ENCODE measurements around the gene EDDM3A.
"Not testable (repeated sequence)": the region's sequence is repeated elsewhere in the genome, so short reads cannot be mapped to it uniquely, and the experiment has no call there.

Gene EDDM3A

DNA sequence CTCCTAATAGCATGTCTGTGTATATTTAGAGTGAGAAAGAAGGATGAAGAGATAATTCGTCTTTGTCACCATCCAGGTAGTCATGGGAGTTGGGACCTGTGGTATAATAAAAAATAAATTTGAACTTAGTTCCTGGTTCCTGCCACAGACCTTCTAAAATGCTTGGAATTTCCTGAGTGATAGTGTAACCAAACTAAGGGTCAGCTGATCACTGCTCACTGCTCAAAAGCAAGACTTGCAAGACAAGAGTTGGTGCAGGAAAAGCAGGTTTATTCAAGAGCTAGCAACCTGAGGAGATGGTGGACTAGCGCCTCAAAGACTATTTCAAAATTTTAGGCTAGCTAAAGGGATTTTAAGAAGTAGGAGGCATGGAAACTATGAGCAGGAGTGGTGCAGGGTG, 38.1 kb upstream of the EDDM3A start:
- Histone ChIP-seq H3K4me1 (peaks cover 0 to 17% (median 0%) of the 10 kb centered on the region in 10 experiments; a peak in 7 of 20 replicates), H3K9ac (no peak overlapping the region), H3K27ac (no peak overlapping the region), H4K20me1 (no peaks in the 10 kb centered on the region), H3K27me3 (no peaks in the 10 kb centered on the region), H3K4me3 (no peak overlapping the region), H3K9me3 (replicated peaks in 1 of 11) (peaks cover 16 to 28% (median 22%) of the 10 kb centered on the region in 11 experiments), H3K4me2 (peak overlapping the region in 1 of 11 experiments; percentile 7; a peak in 3 of 22 replicates), H3K36me3 (no peaks in the 10 kb centered on the region)
- no peak for TF ChIP-seq Cebpa-rat (IDR thresholded peaks at IDR 0.05)

DNA sequence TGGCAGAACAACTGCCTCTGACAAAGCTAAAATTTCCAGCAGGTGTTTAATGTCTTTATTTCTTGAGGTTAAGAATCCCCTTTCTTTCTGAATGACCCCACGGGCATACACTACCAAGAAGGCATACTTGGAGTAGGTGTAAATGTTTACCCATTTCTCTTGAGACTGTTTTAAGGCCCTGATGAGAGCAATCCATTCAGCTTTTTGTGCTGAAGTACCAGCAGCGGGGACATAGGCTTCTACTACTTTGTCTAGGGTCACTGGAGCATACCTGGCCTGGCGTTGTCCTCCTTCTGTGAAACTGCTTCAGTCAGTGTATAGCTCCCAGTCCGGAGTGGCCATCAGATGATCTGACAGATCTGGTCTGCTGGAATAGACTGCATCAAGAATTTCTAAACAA, 34.4 kb upstream of the EDDM3A start:
- Histone ChIP-seq H3K9me3 (replicated peaks in 1 of 11) (peaks cover 7 to 18% (median 12%) of the 10 kb centered on the region in 11 experiments; a peak in 21 of 22 replicates), H3K36me3 (no peaks in the 10 kb centered on the region), H4K20me1 (no peaks in the 10 kb centered on the region), H3K9ac (no peak overlapping the region), H3K4me3 (no peak overlapping the region), H3K4me1 (peaks cover 0 to 47% (median 2%) of the 10 kb centered on the region in 10 experiments; a peak in 11 of 20 replicates), H3K27ac (no peak overlapping the region), H3K4me2 (no peak overlapping the region), H3K27me3 (no peaks in the 10 kb centered on the region)
- TF ChIP-seq Cebpa-rat (IDR thresholded peaks at IDR 0.05), result no peak

DNA sequence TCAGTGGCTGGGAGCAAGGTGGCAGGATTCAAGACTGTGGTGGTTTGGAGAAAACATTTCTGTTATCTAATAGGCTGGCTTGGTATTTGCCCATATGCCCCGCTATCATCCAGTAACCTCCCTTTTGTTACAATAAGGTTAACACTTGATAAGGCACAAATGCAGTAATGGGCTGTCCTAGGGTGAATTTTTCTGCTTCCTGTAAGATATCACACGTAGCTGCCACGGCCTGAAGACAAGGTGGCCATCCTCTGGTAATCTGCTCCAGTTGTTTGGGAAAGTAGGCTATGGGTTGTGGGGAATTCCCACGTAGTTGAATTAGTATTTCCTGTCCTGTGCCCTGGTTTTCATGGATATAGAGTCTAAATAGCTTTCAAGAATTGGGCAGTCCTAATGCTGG, 34.0 kb upstream of the EDDM3A start:
- Histone ChIP-seq H3K27ac (no peak overlapping the region), H3K36me3 (no peaks in the 10 kb centered on the region), H3K4me2 (no peak overlapping the region), H3K4me1 (peaks cover 0 to 47% (median under 1%) of the 10 kb centered on the region in 10 experiments; a peak in 10 of 20 replicates), H3K4me3 (no peak overlapping the region), H4K20me1 (no peaks in the 10 kb centered on the region), H3K9ac (no peak overlapping the region), H3K27me3 (no peaks in the 10 kb centered on the region), H3K9me3 (replicated peaks in 1 of 11) (peaks cover 7 to 14% (median 10%) of the 10 kb centered on the region in 11 experiments; a peak in 18 of 22 replicates)
- no peak for TF ChIP-seq Cebpa-rat (IDR thresholded peaks at IDR 0.05)

DNA sequence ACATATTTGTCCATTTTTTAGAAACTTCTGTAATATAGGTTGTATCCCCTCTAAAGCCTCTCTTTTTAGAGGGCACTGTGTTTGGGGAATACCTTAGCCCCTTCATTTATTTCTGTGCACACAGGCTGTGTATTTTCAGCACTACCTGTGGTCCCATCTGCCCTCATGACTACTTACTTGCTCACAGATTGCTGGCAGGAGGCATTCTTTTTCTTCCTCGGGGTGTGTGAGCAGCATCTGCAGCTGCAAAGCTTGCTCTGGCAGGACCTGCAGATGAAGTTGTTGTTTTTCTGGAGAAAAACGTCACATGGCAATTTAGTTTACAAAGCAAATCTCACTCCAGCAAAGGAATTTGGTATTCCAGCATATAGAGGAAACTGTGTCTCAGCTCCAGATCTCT, 32.8 kb upstream of the EDDM3A start:
- Histone ChIP-seq H4K20me1 (no peaks in the 10 kb centered on the region), H3K4me1 (peaks cover 0 to 38% (median 0%) of the 10 kb centered on the region in 10 experiments; a peak in 8 of 20 replicates), H3K27me3 (no peaks in the 10 kb centered on the region), H3K36me3 (no peaks in the 10 kb centered on the region), H3K4me3 (no peak overlapping the region), H3K27ac (no peak overlapping the region), H3K9ac (no peak overlapping the region), H3K4me2 (peak overlapping the region in 1 of 11 experiments; percentile 86; a peak in 1 of 22 replicates), H3K9me3 (replicated peaks in 1 of 11) (peaks cover 5 to 22% (median 8%) of the 10 kb centered on the region in 11 experiments; a peak in 15 of 22 replicates)
- TF ChIP-seq Cebpa-rat (IDR thresholded peaks at IDR 0.05), result no peak

DNA sequence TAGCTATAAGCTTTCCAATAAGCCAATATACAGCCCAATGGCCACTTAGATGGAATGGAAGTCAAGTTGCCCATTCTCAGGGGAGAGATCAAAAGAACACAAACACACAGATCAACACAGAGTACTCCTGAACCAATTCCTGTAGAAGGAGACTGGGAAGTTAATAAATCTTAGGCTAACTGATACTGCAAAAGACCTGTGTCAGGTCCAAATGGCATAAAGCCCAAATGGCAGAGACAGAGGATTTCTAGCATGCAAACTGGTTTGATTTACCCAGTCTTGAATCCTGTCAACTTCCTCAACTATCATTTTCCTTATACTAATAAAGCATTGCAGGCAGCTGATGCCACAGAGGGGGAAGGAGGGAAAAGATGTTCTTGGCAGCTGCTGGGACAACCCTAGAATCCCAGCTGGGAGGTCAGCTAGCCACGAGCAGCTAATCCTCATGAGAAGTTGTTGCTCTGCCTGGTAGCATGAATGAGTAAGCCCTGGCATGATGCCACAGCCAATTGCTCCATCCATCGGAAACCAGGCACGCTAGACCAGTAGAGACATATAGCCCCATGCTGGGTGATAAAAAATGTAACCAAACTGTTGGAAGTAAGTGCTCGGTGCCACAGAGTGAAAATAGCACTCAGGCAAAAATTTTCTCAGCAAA, 31.0 kb upstream of the EDDM3A start:
- H3K4me1 ChIP-seq, result peaks cover 0 to 46% (median 6%) of the 10 kb centered on the region in 10 experiments; a peak in 12 of 20 replicates
- H3K9ac ChIP-seq, result peak overlapping the region in 2 of 11 experiments; percentile 68 to 72; a peak in 4 of 22 replicates
- peaks cover 5 to 33% (median 12%) of the 10 kb centered on the region in 11 experiments; a peak in 17 of 22 replicates for H3K9me3 ChIP-seq (replicated peaks in 1 of 11)
- H3K27me3 ChIP-seq, result no peaks in the 10 kb centered on the region
- H3K4me3 ChIP-seq, result no peak overlapping the region
- no peaks in the 10 kb centered on the region for H3K36me3 ChIP-seq
- 0 out of 22 replicates have a peak, but pooled peaks of 1 of the 11 experiments have one; percentile 37 for TF ChIP-seq Cebpa-rat (IDR thresholded peaks at IDR 0.05)
- peak overlapping the region in 5 of 11 experiments; percentile 59 to 91 (median 74); a peak in 9 of 22 replicates for H3K27ac ChIP-seq
- no peaks in the 10 kb centered on the region for H4K20me1 ChIP-seq
- peak overlapping the region in 3 of 11 experiments; percentile 45 to 86 (median 74); a peak in 7 of 22 replicates for H3K4me2 ChIP-seq

DNA sequence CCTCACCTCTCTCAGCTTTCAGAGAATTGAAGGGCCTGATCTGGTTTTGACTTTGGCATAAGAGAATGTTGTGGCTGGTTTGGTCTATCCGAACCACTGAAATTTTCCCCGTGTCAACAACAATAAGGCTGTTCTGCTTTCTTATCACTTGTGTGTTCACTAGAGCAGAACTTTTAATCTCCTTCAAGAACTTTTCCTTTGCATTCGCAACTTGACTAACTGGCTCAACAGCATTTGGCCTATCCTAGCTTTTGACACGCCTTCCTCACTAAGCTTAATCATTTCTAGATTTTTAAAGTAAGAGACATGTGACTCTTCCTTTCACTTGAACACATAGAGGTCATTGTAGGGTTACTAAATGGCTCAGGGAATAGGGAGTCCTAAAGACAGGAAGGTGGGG, 25.9 kb upstream of the EDDM3A start:
- Histone ChIP-seq H3K36me3 (no peaks in the 10 kb centered on the region), H3K4me2 (peak overlapping the region in 8 of 11 experiments; percentile 1 to 57 (median 16); a peak in 11 of 22 replicates), H3K9ac (no peak overlapping the region), H3K4me1 (peaks cover 0 to 35% (median 9%) of the 10 kb centered on the region in 10 experiments; a peak in 12 of 20 replicates), H3K27me3 (no peaks in the 10 kb centered on the region), H3K9me3 (replicated peaks in 1 of 11) (peaks cover 5 to 39% (median 13%) of the 10 kb centered on the region in 11 experiments; a peak in 19 of 22 replicates), H3K27ac (peak overlapping the region in 2 of 11 experiments; percentile 1 to 14; a peak in 2 of 22 replicates), H4K20me1 (no peaks in the 10 kb centered on the region), H3K4me3 (no peak overlapping the region)
- TF ChIP-seq Cebpa-rat (IDR thresholded peaks at IDR 0.05), result no peak

DNA sequence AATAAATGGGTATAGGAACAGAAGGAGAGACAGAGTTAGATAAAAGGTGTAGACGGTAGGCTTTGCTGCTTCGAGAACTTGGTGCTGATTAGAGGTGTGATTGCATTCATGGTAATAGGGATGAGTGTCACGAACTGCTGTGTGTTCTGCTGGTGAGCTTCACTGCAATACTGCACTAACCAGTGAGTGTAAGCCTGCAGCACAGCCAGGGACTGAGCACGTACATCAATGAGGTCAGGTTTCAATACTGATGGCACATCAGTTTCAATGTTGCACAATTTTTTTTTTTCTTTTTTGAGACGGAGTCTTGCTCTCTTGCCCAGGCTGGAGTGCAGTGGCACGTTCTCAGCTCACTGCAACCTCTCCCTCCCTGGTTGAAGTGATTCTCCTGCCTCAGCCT, 24.9 kb upstream of the EDDM3A start:
- Histone ChIP-seq H3K27me3 (no peaks in the 10 kb centered on the region), H3K4me3 (no peak overlapping the region), H4K20me1 (no peaks in the 10 kb centered on the region), H3K36me3 (no peaks in the 10 kb centered on the region), H3K27ac (no peak overlapping the region), H3K4me1 (peaks cover 0 to 32% (median 8%) of the 10 kb centered on the region in 10 experiments; a peak in 12 of 20 replicates), H3K9ac (no peak overlapping the region), H3K4me2 (0 out of 22 replicates have a peak overlapping the region, but pooled peaks of 1 of the 11 experiments have one; percentile 14), H3K9me3 (replicated peaks in 1 of 11) (peaks cover 5 to 38% (median 19%) of the 10 kb centered on the region in 11 experiments; a peak in 19 of 22 replicates)
- 0 out of 22 replicates have a peak, but pooled peaks of 2 of the 11 experiments have one; percentile 11 to 26 for TF ChIP-seq Cebpa-rat (IDR thresholded peaks at IDR 0.05)

DNA sequence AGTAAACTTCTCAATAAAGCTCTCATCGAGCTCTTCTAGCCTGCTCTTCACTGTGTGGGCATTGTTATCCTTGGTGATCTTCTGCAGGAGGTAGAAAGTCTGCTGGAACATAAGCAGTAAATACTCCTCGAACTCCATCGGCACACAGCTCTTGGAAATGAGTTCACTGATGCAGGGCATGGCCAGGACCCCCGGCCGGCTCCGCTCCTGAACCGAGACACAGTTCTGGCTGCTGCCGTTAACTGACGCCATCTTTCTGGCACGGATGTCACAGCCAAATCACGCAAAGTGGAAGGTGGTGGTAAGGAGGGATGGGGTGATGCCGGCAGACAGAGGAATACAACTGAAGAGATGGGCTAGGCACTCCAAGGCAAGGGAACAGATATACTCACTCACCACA, 23.7 kb upstream of the EDDM3A start:
- no peak overlapping the region for H3K4me2 ChIP-seq
- H3K27me3 ChIP-seq, result no peaks in the 10 kb centered on the region
- TF ChIP-seq Cebpa-rat (IDR thresholded peaks at IDR 0.05), result no peak
- peaks cover 0 to 33% (median 8%) of the 10 kb centered on the region in 10 experiments; a peak in 10 of 20 replicates for H3K4me1 ChIP-seq
- H3K9ac ChIP-seq, result no peak overlapping the region
- H3K36me3 ChIP-seq, result no peaks in the 10 kb centered on the region
- peaks cover 0 to 26% (median 13%) of the 10 kb centered on the region in 11 experiments; a peak in 15 of 22 replicates for H3K9me3 ChIP-seq (replicated peaks in 1 of 11)
- H3K27ac ChIP-seq, result no peak overlapping the region
- no peak overlapping the region for H3K4me3 ChIP-seq
- H4K20me1 ChIP-seq, result no peaks in the 10 kb centered on the region

DNA sequence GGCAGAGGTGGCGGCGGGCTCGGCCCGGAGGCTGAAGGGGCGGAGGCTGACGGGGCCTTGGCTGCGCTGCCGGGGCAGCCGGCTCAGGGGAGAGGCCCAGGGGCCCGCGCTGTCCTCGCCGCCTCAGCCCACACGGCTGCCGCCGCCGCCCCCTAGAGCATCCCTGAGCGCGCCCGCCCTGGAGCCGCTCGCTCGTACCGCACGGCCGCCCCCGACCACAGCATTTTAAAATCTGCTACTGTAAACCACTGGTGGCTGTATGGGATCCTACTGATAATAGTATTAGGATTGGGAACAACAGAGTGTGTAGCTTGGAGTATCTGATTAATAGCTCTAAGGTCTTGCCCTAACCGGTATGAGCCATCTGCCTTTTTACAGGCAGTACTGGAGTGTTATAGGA, 22.2 kb upstream of the EDDM3A start:
- Histone ChIP-seq H3K36me3 (no peaks in the 10 kb centered on the region), H3K27ac (no peak overlapping the region), H3K4me3 (no peak overlapping the region), H3K9me3 (replicated peaks in 1 of 11) (peaks cover 0 to 18% (median 9%) of the 10 kb centered on the region in 11 experiments; a peak in 11 of 22 replicates), H3K27me3 (no peaks in the 10 kb centered on the region), H3K4me2 (no peak overlapping the region), H3K9ac (no peak overlapping the region), H3K4me1 (peaks cover 0 to 43% (median 8%) of the 10 kb centered on the region in 10 experiments; a peak in 10 of 20 replicates), H4K20me1 (no peaks in the 10 kb centered on the region)
- TF ChIP-seq Cebpa-rat (IDR thresholded peaks at IDR 0.05), result no peak

DNA sequence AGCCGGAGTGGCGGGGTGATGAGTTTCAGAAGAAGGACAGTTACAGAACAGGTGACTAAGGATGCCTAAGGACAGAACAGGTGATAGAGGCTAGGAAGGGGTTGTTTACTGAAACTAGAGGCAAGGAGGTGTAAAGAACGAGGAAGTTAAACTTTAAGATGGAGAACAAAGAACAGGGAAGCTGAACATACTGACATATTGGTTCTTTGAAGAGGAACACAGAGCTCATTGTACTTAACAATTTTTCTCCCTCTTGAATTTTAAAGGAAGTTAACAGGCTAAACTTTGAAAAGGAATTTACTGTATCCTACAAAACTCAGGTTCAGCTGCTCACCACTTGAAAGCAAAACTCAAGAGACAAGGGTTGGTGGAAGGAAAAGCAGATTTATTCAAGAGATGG, 19.6 kb upstream of the EDDM3A start:
- peaks cover 0 to 44% (median 0%) of the 10 kb centered on the region in 10 experiments; a peak in 4 of 20 replicates for H3K4me1 ChIP-seq
- H3K4me2 ChIP-seq, result peak overlapping the region in 3 of 11 experiments; percentile 3 to 70 (median 54); a peak in 4 of 22 replicates
- not testable (repeated sequence) for H4K20me1 ChIP-seq, H3K36me3 ChIP-seq, H3K4me3 ChIP-seq, H3K9ac ChIP-seq, H3K27me3 ChIP-seq
- H3K9me3 ChIP-seq (replicated peaks in 1 of 11), result peaks cover 0 to 18% (median 6%) of the 10 kb centered on the region in 11 experiments; a peak in 8 of 22 replicates
- peak overlapping the region in 3 of 11 experiments; percentile 3 to 54 (median 32); a peak in 3 of 22 replicates for H3K27ac ChIP-seq

All from BLaER1 treated with 17β-estradiol and CSF1 and Interleukin-3, amounts not matched to agents 10 nM and 100 nM (cell line).